Right lobe of liver (tissue), 6 donors: ENCODE data around the gene DIAPH2. TPM values are rescaled to one million over a fixed set of nuclear protein-coding genes. Genes with fewer than 3 reads are reported as not detected.

Experiments used
- ATAC-seq, 4 donors: fragments of 200-7000 bp; cut with Tn5 transposase; one replicate each; pipeline ENCODE4 v1.9.1; 2020; ENCODE audit warnings: mild to moderate bottlenecking in 4 of 4, moderate library complexity in 4 of 4
- DNase-seq, 3 donors: peaks; one replicate each; pipeline ENCODE4 v3.0.0-alpha.2; 2020
- H3K27ac ChIP-seq, 3 donors: fragments of 200-600 bp; one replicate each; pipeline ENCODE4 v1.8.0; 2022
- H3K27me3 ChIP-seq, 2 donors: fragments of 200-600 bp; one replicate each; pipeline ENCODE4 v1.8.0; 2022
- H3K36me3 ChIP-seq, 4 donors: fragments of 200-600 bp; sonication (generic) in 1 of 4; one replicate each; pipeline versions ENCODE4 v1.5.1 to v1.8.0; 2017 to 2022; ENCODE audit warnings: control low read depth in 1 of 4
- H3K4me1 ChIP-seq, 4 donors: fragments of 200-600 bp; sonication (generic) in 1 of 4; one replicate each; pipeline versions ENCODE4 v1.5.1 to v1.8.0; 2017 to 2022; ENCODE audit warnings: control low read depth in 1 of 4
- H3K4me3 ChIP-seq, 3 donors: fragments of 200-600 bp; one replicate each; pipeline ENCODE4 v1.8.0; 2022
- H3K9me3 ChIP-seq, 4 donors: fragments of 200-600 bp; sonication (generic) in 1 of 4; one replicate each; pipeline versions ENCODE4 v1.5.1 to v1.8.0; 2017 to 2022; ENCODE audit warnings: control low read depth in 1 of 4
- POLR2A ChIP-seq: fragments of 450-650 bp; IDR thresholded peaks from one replicate; pipeline ENCODE4 v1.6.1; 2017; ENCODE audit warnings: antibody characterized with exemption, mild to moderate bottlenecking
- WGBS: methylation state at CpG from one replicate; pipeline ENCODE4 v1.1.6; 2018; ENCODE audit warnings: low coverage, low lambda C conversion rate; ENCODE audit not compliant: insufficient coverage; ENCODE audit errors: missing lambda C conversion rate; 5-methylcytosine and 5-hydroxymethylcytosine counted together
- intact Hi-C, 2 donors: fragments of 100-400 bp; cut with DNase I; formaldehyde crosslinking; loops; one replicate each; pipeline versions ENCODE4 v1.11.2 to v1.14.1; 2022
- total RNA-seq, 6 experiments: library from RNA; depleted of rRNA in 2 of 6; stranded (reverse); fragments of >200 nt in 2 of 6; fragmentation: NEBNext Ultra II Directional in 3 of 6; extraction: Animal tissue kit (Norgen Biotek cat#: 25700) in 3 of 6; gene quantifications; one replicate each; pipeline versions ENCODE4 v1.1.0 to v1.2.4, GENCODE V29; 2016 to 2023
- TF ChIP-seq, protein P1 (sequence below), 4 donors: fragments of 200-600 bp in 3 of 4; fragments of 450-650 bp in 1 of 4; IDR thresholded peaks; one replicate each; pipeline versions ENCODE4 v1.5.1 to v1.8.0; 2016 to 2022; ENCODE audit warnings: antibody characterized with exemption in 4 of 4, mild to moderate bottlenecking in 2 of 4
- donor health status: DM: no; HTN: yes; CAD: no.
- donor health status: DM: no; HTN: no; CAD: no.
- donor health status: DM: no; HTN: no; CAD: no.
- donor health status: DM: no; HTN: yes; CAD: no.
- donor health status: DM: no; HTN: yes; CAD: no.

DIAPH2 gene
- total RNA-seq, 6 experiments from 2014 or later, result 10.6 to 20.0 (median 16.4) TPM

GRCh38 chrX:96924581-96924980, 239.9 kb downstream of the DIAPH2 start:
- no peaks in the 10 kb centered on the region for H3K9me3 ChIP-seq
- intact Hi-C loops, result no loop called here
- TF ChIP-seq, protein P1, sequence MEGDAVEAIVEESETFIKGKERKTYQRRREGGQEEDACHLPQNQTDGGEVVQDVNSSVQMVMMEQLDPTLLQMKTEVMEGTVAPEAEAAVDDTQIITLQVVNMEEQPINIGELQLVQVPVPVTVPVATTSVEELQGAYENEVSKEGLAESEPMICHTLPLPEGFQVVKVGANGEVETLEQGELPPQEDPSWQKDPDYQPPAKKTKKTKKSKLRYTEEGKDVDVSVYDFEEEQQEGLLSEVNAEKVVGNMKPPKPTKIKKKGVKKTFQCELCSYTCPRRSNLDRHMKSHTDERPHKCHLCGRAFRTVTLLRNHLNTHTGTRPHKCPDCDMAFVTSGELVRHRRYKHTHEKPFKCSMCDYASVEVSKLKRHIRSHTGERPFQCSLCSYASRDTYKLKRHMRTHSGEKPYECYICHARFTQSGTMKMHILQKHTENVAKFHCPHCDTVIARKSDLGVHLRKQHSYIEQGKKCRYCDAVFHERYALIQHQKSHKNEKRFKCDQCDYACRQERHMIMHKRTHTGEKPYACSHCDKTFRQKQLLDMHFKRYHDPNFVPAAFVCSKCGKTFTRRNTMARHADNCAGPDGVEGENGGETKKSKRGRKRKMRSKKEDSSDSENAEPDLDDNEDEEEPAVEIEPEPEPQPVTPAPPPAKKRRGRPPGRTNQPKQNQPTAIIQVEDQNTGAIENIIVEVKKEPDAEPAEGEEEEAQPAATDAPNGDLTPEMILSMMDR (IDR thresholded peaks at IDR 0.05), result no peak
- no peak for TF ChIP-seq POLR2A
- no peak for DNase-seq
- H3K4me1 ChIP-seq, result no peaks in the 10 kb centered on the region
- no peak overlapping the region for H3K27ac ChIP-seq
- no peak overlapping the region for H3K4me3 ChIP-seq
- WGBS, result 30% methylated on average over 3 of the region's 3 CpGs
- no peak for ATAC-seq
- H3K27me3 ChIP-seq, result no peaks in the 10 kb centered on the region
- H3K36me3 ChIP-seq, result no peaks in the 10 kb centered on the region

GRCh38 chrX:96929036-96929435, 244.4 kb downstream of the DIAPH2 start:
- no peaks in the 10 kb centered on the region for H3K27me3 ChIP-seq
- no peaks in the 10 kb centered on the region for H3K4me1 ChIP-seq
- no peak overlapping the region for H3K4me3 ChIP-seq
- H3K36me3 ChIP-seq, result no peaks in the 10 kb centered on the region
- intact Hi-C loops, result no loop called here
- no peak overlapping the region for H3K27ac ChIP-seq
- TF ChIP-seq, protein P1 (IDR thresholded peaks at IDR 0.05), result no peak
- TF ChIP-seq POLR2A, result no peak
- ATAC-seq (no peak), DNase-seq (no peak)
- no peaks in the 10 kb centered on the region for H3K9me3 ChIP-seq

DNA sequence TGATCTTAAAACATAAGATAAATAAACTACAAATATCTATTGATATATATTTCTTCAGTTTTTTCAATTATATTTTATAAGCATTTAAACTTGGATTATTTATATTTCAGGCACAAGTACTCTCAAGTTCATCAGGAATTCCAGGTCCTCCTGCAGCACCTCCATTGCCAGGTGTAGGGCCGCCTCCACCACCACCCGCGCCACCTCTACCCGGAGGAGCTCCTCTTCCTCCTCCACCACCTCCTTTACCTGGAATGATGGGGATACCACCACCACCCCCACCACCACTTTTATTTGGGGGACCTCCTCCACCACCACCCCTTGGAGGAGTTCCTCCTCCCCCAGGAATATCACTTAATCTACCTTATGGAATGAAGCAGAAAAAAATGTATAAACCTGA, 273.1 kb downstream of the DIAPH2 start:
- H3K27me3 ChIP-seq, result no peaks in the 10 kb centered on the region
- no peak for DNase-seq
- no peak for TF ChIP-seq POLR2A
- TF ChIP-seq, protein P1 (IDR thresholded peaks at IDR 0.05), result no peak
- H3K4me3 ChIP-seq, result no peak overlapping the region
- WGBS, result 89% methylated on average over 4 of the region's 4 CpGs
- H3K9me3 ChIP-seq, result peaks cover 0 to 6% (median 2%) of the 10 kb centered on the region in 4 donors
- intact Hi-C loops, result no loop called here
- ATAC-seq, result no peak
- no peak overlapping the region for H3K27ac ChIP-seq
- no peaks in the 10 kb centered on the region for H3K36me3 ChIP-seq
- H3K4me1 ChIP-seq, result no peaks in the 10 kb centered on the region

DNA sequence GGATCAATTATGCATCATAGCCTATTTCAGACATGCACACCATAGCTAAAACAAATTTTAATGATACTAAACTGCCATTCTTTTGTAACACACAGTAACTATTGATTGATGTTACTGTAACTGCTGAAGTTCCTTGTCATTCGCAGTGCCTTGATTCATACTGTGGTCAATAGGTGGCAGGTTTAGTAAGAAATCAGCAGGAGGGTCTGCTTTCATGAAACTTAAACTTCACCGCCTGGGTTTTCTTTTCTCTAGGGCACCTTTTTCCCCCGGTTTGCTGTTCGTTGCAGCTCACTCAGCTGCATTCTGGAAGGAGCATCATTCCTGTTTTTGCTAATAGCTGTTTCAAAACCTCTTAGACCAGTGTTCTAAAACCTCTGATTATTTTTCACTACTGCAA, 287.2 kb downstream of the DIAPH2 start:
- Histone ChIP-seq H3K27ac (no peak overlapping the region), H3K9me3 (no peaks in the 10 kb centered on the region), H3K36me3 (no peaks in the 10 kb centered on the region), H3K4me1 (no peaks in the 10 kb centered on the region), H3K27me3 (no peaks in the 10 kb centered on the region), H3K4me3 (no peak overlapping the region)
- WGBS, result 61% methylated on average over 4 of the region's 4 CpGs
- no peak for TF ChIP-seq POLR2A
- TF ChIP-seq, protein P1 (IDR thresholded peaks at IDR 0.05), result no peak
- intact Hi-C loops, result no loop called here
- DNase-seq, result no peak
- no peak for ATAC-seq

- no peak overlapping the region for H3K27ac ChIP-seq
- no peak for DNase-seq
- H3K36me3 ChIP-seq, result no peaks in the 10 kb centered on the region
- 22% methylated on average over 1 of the region's 1 CpG for WGBS
- no peaks in the 10 kb centered on the region for H3K4me1 ChIP-seq
- intact Hi-C loops, result no loop called here
- H3K4me3 ChIP-seq, result no peak overlapping the region
- no peak for ATAC-seq
- H3K27me3 ChIP-seq, result no peaks in the 10 kb centered on the region
- no peaks in the 10 kb centered on the region for H3K9me3 ChIP-seq
- TF ChIP-seq, protein P1 (IDR thresholded peaks at IDR 0.05), result no peak
- TF ChIP-seq POLR2A, result no peak
These were observed 294.3 kb downstream of the DIAPH2 start for GRCh38 chrX:96978906-96979305.
